Hepatocyte (in vitro differentiated cells): ENCODE measurements around the gene EFNA2. TPM values are rescaled to one million over a fixed set of nuclear protein-coding genes. Genes with fewer than 3 reads are reported as not detected.
"Not testable (repeated sequence)": the region's sequence is repeated elsewhere in the genome, so short reads cannot be mapped to it uniquely, and the experiment has no call there.

Experiments
- DNase-seq: peaks from one replicate; pipeline ENCODE4 v3.0.0-alpha.2; 2016; ENCODE audit warnings: low spot score
- H2AFZ ChIP-seq: fragments of 200-600 bp; sonication (generic); 2 replicates; pipeline ENCODE4 v1.6.0; 2016; ENCODE audit warnings: antibody characterized with exemption, mild to moderate bottlenecking
- H3K27ac ChIP-seq: fragments of 200-600 bp; sonication (generic); 2 replicates; pipeline ENCODE4 v1.5.1; 2016; ENCODE audit warnings: mild to moderate bottlenecking
- H3K27me3 ChIP-seq: fragments of 200-600 bp; sonication (generic); 2 replicates; pipeline ENCODE4 v1.6.1; 2016
- H3K36me3 ChIP-seq: fragments of 200-600 bp; sonication (generic); replicated peaks from 2 replicates; pipeline ENCODE4 v1.5.1; 2016; ENCODE audit warnings: low read depth; ENCODE audit not compliant: insufficient read depth
- H3K4me1 ChIP-seq: fragments of 200-600 bp; sonication (generic); 2 replicates; pipeline ENCODE4 v1.5.1; 2016; ENCODE audit warnings: mild to moderate bottlenecking, moderate library complexity; ENCODE audit not compliant: insufficient read depth
- H3K4me2 ChIP-seq: fragments of 200-600 bp; sonication (generic); 2 replicates; pipeline ENCODE4 v1.6.0; 2016
- H3K4me3 ChIP-seq: fragments of 200-600 bp; sonication (generic); 2 replicates; pipeline ENCODE4 v1.5.1; 2016; ENCODE audit warnings: mild to moderate bottlenecking
- H3K79me2 ChIP-seq: fragments of 200-600 bp; sonication (generic); 2 replicates; pipeline ENCODE4 v1.6.0; 2017; ENCODE audit warnings: mild to moderate bottlenecking
- H3K9me2 ChIP-seq: fragments of 200-600 bp; sonication (generic); replicated peaks from 2 replicates; pipeline ENCODE4 v1.6.0; 2017; ENCODE audit warnings: mild to moderate bottlenecking; ENCODE audit not compliant: insufficient read depth
- H3K9me3 ChIP-seq: fragments of 200-600 bp; sonication (generic); 2 replicates; pipeline ENCODE4 v1.5.1; 2016; ENCODE audit warnings: low read depth, mild to moderate bottlenecking
- H4K20me1 ChIP-seq: fragments of 200-600 bp; sonication (generic); 2 replicates; pipeline ENCODE4 v1.6.0; 2016; ENCODE audit warnings: mild to moderate bottlenecking; ENCODE audit not compliant: insufficient read depth, poor library complexity, severe bottlenecking
- EZH2 ChIP-seq: fragments of 200-600 bp; sonication (generic); IDR thresholded peaks from 2 replicates; pipeline ENCODE4 v1.6.1; 2016; ENCODE audit warnings: antibody characterized with exemption, mild to moderate bottlenecking, borderline replicate concordance
- EZH2phosphoT487 ChIP-seq: fragments of 200-600 bp; sonication (generic); IDR thresholded peaks from one replicate; pipeline ENCODE4 v1.6.1; 2018; ENCODE audit warnings: antibody characterized with exemption, mild to moderate bottlenecking, low read depth, moderate library complexity; ENCODE audit not compliant: unreplicated experiment, severe bottlenecking
- WGBS: methylation state at CpG from one replicate; pipeline ENCODE4 v1.1.6; 2016; ENCODE audit warnings: low lambda C conversion rate; ENCODE audit errors: missing lambda C conversion rate; 5-methylcytosine and 5-hydroxymethylcytosine counted together
- polyA plus RNA-seq: library from polyadenylated mRNA; unstranded; fragments of >200 nt; fragmentation: Nextera tagmentation; extraction: Ambion mirVana; gene quantifications from 2 replicates; pipeline ENCODE4 v1.2.1, GENCODE V29; 2016
- total RNA-seq: library from RNA; depleted of rRNA; stranded (reverse); fragments of >200 nt; gene quantifications from 2 replicates; pipeline ENCODE4 v1.2.3, GENCODE V29; 2014
- TF ChIP-seq, protein P1 (sequence below): fragments of 200-600 bp; sonication (generic); IDR thresholded peaks from 2 replicates; pipeline ENCODE4 v1.5.1; 2016; ENCODE audit warnings: antibody characterized with exemption, mild to moderate bottlenecking; ENCODE audit not compliant: poor library complexity

The EFNA2 gene
- total and polyA plus RNA-seq, 2 experiments from 2014 or later, result 1.3 to 14.2 TPM

GRCh38 chr19:1243768-1244692 is 41.6 kb upstream of the EFNA2 start:
- 71% methylated on average over 32 of the region's 33 CpGs for WGBS

GRCh38 chr19:1244693-1245451 is 40.8 kb upstream of the EFNA2 start:
- H3K9me3 ChIP-seq, result no peaks in the 10 kb centered on the region
- peak overlapping the region; percentile 70 for H3K4me2 ChIP-seq
- H3K27me3 ChIP-seq, result no peaks in the 10 kb centered on the region
- H3K27ac ChIP-seq, result peak overlapping the region; percentile 100
- 65% methylated on average over 27 of the region's 31 CpGs for WGBS
- peak; percentile 62 for DNase-seq
- TF ChIP-seq EZH2, result no peak
- TF ChIP-seq EZH2phosphoT487, result no peak
- TF ChIP-seq, protein P1, sequence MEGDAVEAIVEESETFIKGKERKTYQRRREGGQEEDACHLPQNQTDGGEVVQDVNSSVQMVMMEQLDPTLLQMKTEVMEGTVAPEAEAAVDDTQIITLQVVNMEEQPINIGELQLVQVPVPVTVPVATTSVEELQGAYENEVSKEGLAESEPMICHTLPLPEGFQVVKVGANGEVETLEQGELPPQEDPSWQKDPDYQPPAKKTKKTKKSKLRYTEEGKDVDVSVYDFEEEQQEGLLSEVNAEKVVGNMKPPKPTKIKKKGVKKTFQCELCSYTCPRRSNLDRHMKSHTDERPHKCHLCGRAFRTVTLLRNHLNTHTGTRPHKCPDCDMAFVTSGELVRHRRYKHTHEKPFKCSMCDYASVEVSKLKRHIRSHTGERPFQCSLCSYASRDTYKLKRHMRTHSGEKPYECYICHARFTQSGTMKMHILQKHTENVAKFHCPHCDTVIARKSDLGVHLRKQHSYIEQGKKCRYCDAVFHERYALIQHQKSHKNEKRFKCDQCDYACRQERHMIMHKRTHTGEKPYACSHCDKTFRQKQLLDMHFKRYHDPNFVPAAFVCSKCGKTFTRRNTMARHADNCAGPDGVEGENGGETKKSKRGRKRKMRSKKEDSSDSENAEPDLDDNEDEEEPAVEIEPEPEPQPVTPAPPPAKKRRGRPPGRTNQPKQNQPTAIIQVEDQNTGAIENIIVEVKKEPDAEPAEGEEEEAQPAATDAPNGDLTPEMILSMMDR, result no peak
- no peaks in the 10 kb centered on the region for H3K36me3 ChIP-seq
- no peak overlapping the region for H3K4me3 ChIP-seq
- H3K9me2 ChIP-seq, result no peaks in the 10 kb centered on the region
- peaks cover 29% of the 10 kb centered on the region for H3K79me2 ChIP-seq
- peaks cover 49% of the 10 kb centered on the region for H3K4me1 ChIP-seq
- H2AFZ ChIP-seq, result no peak overlapping the region
- H4K20me1 ChIP-seq, result no peaks in the 10 kb centered on the region

More at GRCh38 chr19:1243768-1244692, 41.6 kb upstream of the EFNA2 start:
- Histone ChIP-seq H3K4me1 (peaks cover 51% of the 10 kb centered on the region), H3K4me3 (no peak overlapping the region), H3K79me2 (peaks cover 28% of the 10 kb centered on the region), H4K20me1 (no peaks in the 10 kb centered on the region), H2AFZ (no peak overlapping the region), H3K4me2 (peak overlapping the region; percentile 97), H3K27ac (peak overlapping the region; percentile 100), H3K27me3 (no peaks in the 10 kb centered on the region), H3K36me3 (no peaks in the 10 kb centered on the region), H3K9me2 (no peaks in the 10 kb centered on the region), H3K9me3 (no peaks in the 10 kb centered on the region)
- peak; percentile 93 for DNase-seq
- TF ChIP-seq EZH2phosphoT487 (no peak), EZH2 (no peak)
- TF ChIP-seq, protein P1, result peak; percentile 90

- no peak overlapping the region for H3K4me3 ChIP-seq
- peaks cover 44% of the 10 kb centered on the region for H3K4me1 ChIP-seq
- peak overlapping the region; percentile 70 for H3K4me2 ChIP-seq
- no peaks in the 10 kb centered on the region for H3K36me3 ChIP-seq
- TF ChIP-seq, protein P1, result no peak
- TF ChIP-seq EZH2, result no peak
- TF ChIP-seq EZH2phosphoT487, result no peak
- DNase-seq, result peak; percentile 79
- 77% methylated on average over 22 of the region's 26 CpGs for WGBS
- H3K27ac ChIP-seq, result peak overlapping the region; percentile 100
- H3K9me3 ChIP-seq, result no peaks in the 10 kb centered on the region
- H3K27me3 ChIP-seq, result no peaks in the 10 kb centered on the region
- H3K79me2 ChIP-seq, result peaks cover 32% of the 10 kb centered on the region
- no peak overlapping the region for H2AFZ ChIP-seq
- peaks cover under 1% of the 10 kb centered on the region for H4K20me1 ChIP-seq
- no peaks in the 10 kb centered on the region for H3K9me2 ChIP-seq
These were observed 40.0 kb upstream of the EFNA2 start for GRCh38 chr19:1245494-1246264.

- peak; percentile 69 for DNase-seq
- H3K4me3 ChIP-seq, H2AFZ ChIP-seq, H3K9me2 ChIP-seq, H4K20me1 ChIP-seq, H3K9me3 ChIP-seq, H3K27me3 ChIP-seq, H3K36me3 ChIP-seq: not testable (repeated sequence)
- Histone ChIP-seq H3K4me2 (peak overlapping the region; percentile 39), H3K27ac (peak overlapping the region; percentile 100), H3K4me1 (peaks cover 40% of the 10 kb centered on the region), H3K79me2 (peaks cover 40% of the 10 kb centered on the region)
- 85% methylated on average over 26 of the region's 27 CpGs for WGBS
These were observed 39.2 kb upstream of the EFNA2 start for GRCh38 chr19:1246265-1247087.
